Activated naive CD8-positive, alpha-beta T cell treated with anti-CD3 and anti-CD28 coated beads for 36 hours (primary cell): Measurements from ENCODE around the gene AP3M1. TPM values are rescaled to one million over a fixed set of nuclear protein-coding genes. Genes with fewer than 3 reads are reported as not detected.

Experiments
- total RNA-seq, 2 experiments: library from RNA; stranded (reverse); gene quantifications; one replicate each; pipeline ENCODE4 v1.2.3, GENCODE V29; 2021

AP3M1 gene
- total RNA-seq, 2 experiments from 2014 or later = 45.4 to 46.4 TPM

Other genes starting within 250 kb of the AP3M1 start
- under 1 TPM in 1 of 2 experiments, not detected in 1; 0.12 TPM for gene PLAU, start 239.7 kb downstream of the AP3M1 start, total RNA-seq
- 10 to 100 TPM in 1 of 2 experiments, 1 to 10 TPM in 1; 9.6 to 10.0 TPM for gene VCL, start 152.7 kb downstream of the AP3M1 start, total RNA-seq
- 10 to 100 TPM; 56.5 to 57.4 TPM for gene ADK, start 393 bp upstream of the AP3M1 start, total RNA-seq